Measurements from ENCODE around the gene HGS. TPM values are rescaled to one million over a fixed set of nuclear protein-coding genes. Genes with fewer than 3 reads are reported as not detected.

The HGS gene
- total and polyA plus RNA-seq, 2 donors (not counting 3 experiments of a cell fraction or from before 2014, with no cell fraction given) = 166 to 191 TPM

GRCh38 chr17:81714412-81715106 lies 30.7 kb downstream of the HGS start:
- Histone ChIP-seq H3K36me3 (ENCODE audit: control insufficient read depth in 2 of 2, extremely low read depth in 1 of 2, insufficient read depth in 2 of 2, low read length in 2 of 2) (no peaks in the 10 kb centered on the region), H2AFZ (ENCODE audit: low read depth, low read length) (no peak overlapping the region), H3K27ac (ENCODE audit: insufficient read depth, low read depth, low read length) (no peak overlapping the region), H4K20me1 (replicated peaks; ENCODE audit: control insufficient read depth, extremely low read depth, insufficient read depth, low read length) (no peaks in the 10 kb centered on the region), H3K4me2 (ENCODE audit: insufficient read depth, low read length) (no peak overlapping the region), H3K9me1 (replicated peaks; ENCODE audit: control insufficient read depth, extremely low read depth, insufficient read depth, low read length) (no peaks in the 10 kb centered on the region), H3K79me2 (ENCODE audit: control insufficient read depth, insufficient read depth, low read length) (no peaks in the 10 kb centered on the region), H3K4me3 (replicated peaks in 1 of 3; ENCODE audit: insufficient read depth in 1 of 3, low read depth in 1 of 3, low read length in 3 of 3) (no peak overlapping the region), H3K9me3 (replicated peaks; ENCODE audit: control insufficient read depth, insufficient read depth, low read length) (no peaks in the 10 kb centered on the region), H3K27me3 (ENCODE audit: control insufficient read depth in 2 of 2, insufficient read depth in 2 of 2, low read length in 2 of 2) (no peaks in the 10 kb centered on the region), H3K9ac (replicated peaks; ENCODE audit: extremely low read depth, insufficient read depth, low read length) (no peak overlapping the region), H3K4me1 (ENCODE audit: control insufficient read depth, extremely low read depth, insufficient read depth, low read length) (peaks cover 18% of the 10 kb centered on the region)
- FAIRE-seq (no peak), DNase-seq (ENCODE audit: low read depth, low spot score) (no peak)
- TF ChIP-seq CTCF (IDR thresholded peaks at IDR 0.05; ENCODE audit: extremely low read depth in 1 of 2, insufficient read depth in 1 of 2, low read depth in 1 of 2, low read length in 2 of 2) = no peak
- TF ChIP-seq MYC (IDR thresholded peaks at IDR 0.05; ENCODE audit: low read depth, low read length) = no peak
- no peak for TF ChIP-seq GATA2 (IDR thresholded peaks at IDR 0.05; ENCODE audit: insufficient read depth, insufficient read length, low read depth, low read length)
- TF ChIP-seq JUN (IDR thresholded peaks at IDR 0.05; ENCODE audit: borderline replicate concordance, insufficient read depth, insufficient read length, low read depth) = no peak
- TF ChIP-seq, protein P1, sequence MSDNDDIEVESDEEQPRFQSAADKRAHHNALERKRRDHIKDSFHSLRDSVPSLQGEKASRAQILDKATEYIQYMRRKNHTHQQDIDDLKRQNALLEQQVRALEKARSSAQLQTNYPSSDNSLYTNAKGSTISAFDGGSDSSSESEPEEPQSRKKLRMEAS (IDR thresholded peaks at IDR 0.05; ENCODE audit: insufficient read depth, insufficient read length) = no peak
- TF ChIP-seq POLR2A (IDR thresholded peaks at IDR 0.05; ENCODE audit: low read depth, low read length) = no peak
- TF ChIP-seq POLR2AphosphoS5 (IDR thresholded peaks at IDR 0.05; ENCODE audit: insufficient read depth, low read depth, low read length) = no peak
- no peak for TF ChIP-seq FOS (IDR thresholded peaks at IDR 0.05; ENCODE audit: borderline replicate concordance, insufficient read depth, low read length)
- no peak for TF ChIP-seq EZH2 (IDR thresholded peaks at IDR 0.05; ENCODE audit: borderline replicate concordance, low read depth, low read length, severe bottlenecking)
- dilution Hi-C loops (cut with MboI; ENCODE audit: extremely low pct_ligation_motif_present, low sequenced_read_pairs) = no loop called here
- intact Hi-C loops (cut with micrococcal nuclease) = no loop called here
- ChIA-PET CTCF (interaction anchor here (1.7 kb wide), 1 partner anchor 11 kb away, joined by 5 read pairs; no protein-coding TSS in a partner anchor), POLR2A (no interaction called here)
- no TSS peak for BruUV-seq (replicated peaks)

Data from endothelial cell of umbilical vein (primary cell).